HUES48 (cell line): ENCODE data around the gene PRKAR1A.
"Not testable (repeated sequence)": the region's sequence is repeated elsewhere in the genome, so short reads cannot be mapped to it uniquely, and the experiment has no call there.

ENCODE experiments used
- H3K27ac ChIP-seq: one replicate; pipeline ENCODE4 v1.7.0; 2013; ENCODE audit warnings: low read depth, low read length, inconsistent platforms
- H3K27me3 ChIP-seq: 2 replicates; pipeline ENCODE4 v1.6.1; 2013; ENCODE audit warnings: mild to moderate bottlenecking, low read length; ENCODE audit not compliant: control insufficient read depth, insufficient read depth
- H3K36me3 ChIP-seq: 2 replicates; pipeline ENCODE4 v1.6.1; 2013; ENCODE audit warnings: low read length; ENCODE audit not compliant: control insufficient read depth, insufficient read depth
- H3K4me1 ChIP-seq: 2 replicates; pipeline ENCODE4 v1.6.1; 2013; ENCODE audit warnings: mild to moderate bottlenecking, low read length; ENCODE audit not compliant: control insufficient read depth, insufficient read depth
- H3K4me3 ChIP-seq: 2 replicates; pipeline ENCODE4 v1.5.1; 2013; ENCODE audit warnings: mild to moderate bottlenecking, low read depth, low read length
- H3K9ac ChIP-seq: 2 replicates; pipeline ENCODE4 v1.6.1; 2013; ENCODE audit warnings: mild to moderate bottlenecking, low read depth, low read length, moderate library complexity
- H3K9me3 ChIP-seq: 2 replicates; pipeline ENCODE4 v1.6.1; 2013; ENCODE audit warnings: low read length; ENCODE audit not compliant: control insufficient read depth, insufficient read depth

Gene PRKAR1A

GRCh38 chr17:68492394-68493054 is 19.7 kb upstream of the PRKAR1A start:
- H3K9ac ChIP-seq, H3K4me1 ChIP-seq, H3K9me3 ChIP-seq, H3K36me3 ChIP-seq, H3K27ac ChIP-seq, H3K4me3 ChIP-seq, H3K27me3 ChIP-seq: not testable (repeated sequence)

GRCh38 chr17:68495081-68495480 is 17.1 kb upstream of the PRKAR1A start:
- Histone ChIP-seq H3K4me3 (no peak overlapping the region), H3K9ac (no peak overlapping the region), H3K9me3 (no peaks in the 10 kb centered on the region; the same call in 1 of the 2 replicates), H3K27ac (no peak overlapping the region), H3K36me3 (no peaks in the 10 kb centered on the region), H3K27me3 (no peaks in the 10 kb centered on the region), H3K4me1 (no peaks in the 10 kb centered on the region; the same call in 1 of the 2 replicates)

GRCh38 chr17:68497885-68498319 is 14.3 kb upstream of the PRKAR1A start:
- Histone ChIP-seq H3K9me3 (no peaks in the 10 kb centered on the region; the same call in 1 of the 2 replicates), H3K36me3 (no peaks in the 10 kb centered on the region), H3K27ac (no peak overlapping the region), H3K4me1 (no peaks in the 10 kb centered on the region; the same call in 1 of the 2 replicates), H3K4me3 (no peak overlapping the region), H3K9ac (no peak overlapping the region), H3K27me3 (no peaks in the 10 kb centered on the region)

- H3K27ac ChIP-seq: no peak overlapping the region
These were observed 13.5 kb upstream of the PRKAR1A start for GRCh38 chr17:68498479-68499326.

GRCh38 chr17:68499587-68499986 is 12.6 kb upstream of the PRKAR1A start:
- H3K36me3 ChIP-seq: no peaks in the 10 kb centered on the region
- H3K9ac ChIP-seq: no peak overlapping the region
- H3K27me3 ChIP-seq: no peaks in the 10 kb centered on the region
- H3K4me1 ChIP-seq: no peaks in the 10 kb centered on the region; the same call in 1 of the 2 replicates
- no peak overlapping the region for H3K4me3 ChIP-seq
- no peak overlapping the region for H3K27ac ChIP-seq
- H3K9me3 ChIP-seq: no peaks in the 10 kb centered on the region; the same call in 1 of the 2 replicates

More at GRCh38 chr17:68498479-68499326, 13.5 kb upstream of the PRKAR1A start:
- Histone ChIP-seq H3K4me3 (no peak overlapping the region), H3K36me3 (no peaks in the 10 kb centered on the region), H3K27me3 (no peaks in the 10 kb centered on the region), H3K9me3 (no peaks in the 10 kb centered on the region; the same call in 1 of the 2 replicates), H3K4me1 (no peaks in the 10 kb centered on the region; the same call in 1 of the 2 replicates), H3K9ac (no peak overlapping the region)

DNA sequence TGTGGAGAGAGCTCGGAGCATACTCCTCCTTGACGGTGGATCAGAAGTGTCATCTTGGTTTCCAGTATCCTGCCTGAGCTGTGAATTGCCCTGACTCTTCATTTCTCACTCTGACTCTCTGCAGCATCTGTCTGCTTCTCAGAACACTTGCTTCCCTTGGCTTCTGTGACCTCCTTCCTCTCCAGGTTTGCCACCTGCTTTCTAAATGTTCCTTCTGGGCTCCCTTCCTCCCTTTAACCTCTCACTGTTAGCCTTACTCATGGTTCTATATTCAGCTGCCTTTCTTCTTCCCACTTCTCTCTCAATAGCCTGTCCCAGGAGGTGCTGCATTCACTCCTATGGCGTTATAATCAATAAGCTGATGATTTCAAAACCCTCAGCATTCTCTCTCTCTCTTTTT is 11.2 kb upstream of the PRKAR1A start:
- no peak overlapping the region for H3K9ac ChIP-seq
- H3K4me1 ChIP-seq: no peaks in the 10 kb centered on the region; the same call in 1 of the 2 replicates
- H3K27ac ChIP-seq: no peak overlapping the region

GRCh38 chr17:68505951-68506350 is 6.3 kb upstream of the PRKAR1A start:
- Histone ChIP-seq H3K4me3 (no peak overlapping the region), H3K27ac (no peak overlapping the region), H3K36me3 (no peaks in the 10 kb centered on the region), H3K4me1 (peaks cover under 1% of the 10 kb centered on the region), H3K9me3 (no peaks in the 10 kb centered on the region), H3K27me3 (no peaks in the 10 kb centered on the region), H3K9ac (no peak overlapping the region)

More for the DNA sequence above, 11.2 kb upstream of the PRKAR1A start:
- H3K4me3 ChIP-seq: no peak overlapping the region
- H3K9me3 ChIP-seq: no peaks in the 10 kb centered on the region; the same call in 1 of the 2 replicates
- H3K27me3 ChIP-seq: no peaks in the 10 kb centered on the region
- H3K36me3 ChIP-seq: no peaks in the 10 kb centered on the region

- H3K27me3 ChIP-seq: no peaks in the 10 kb centered on the region
- H3K4me1 ChIP-seq: peaks cover 4% of the 10 kb centered on the region
- H3K9me3 ChIP-seq: no peaks in the 10 kb centered on the region
- H3K36me3 ChIP-seq: no peaks in the 10 kb centered on the region
- H3K4me3 ChIP-seq: no peak overlapping the region
- H3K9ac ChIP-seq: no peak overlapping the region
- H3K27ac ChIP-seq: peak overlapping the region; percentile 22
These were observed 4.7 kb upstream of the PRKAR1A start for GRCh38 chr17:68507576-68507975.

DNA sequence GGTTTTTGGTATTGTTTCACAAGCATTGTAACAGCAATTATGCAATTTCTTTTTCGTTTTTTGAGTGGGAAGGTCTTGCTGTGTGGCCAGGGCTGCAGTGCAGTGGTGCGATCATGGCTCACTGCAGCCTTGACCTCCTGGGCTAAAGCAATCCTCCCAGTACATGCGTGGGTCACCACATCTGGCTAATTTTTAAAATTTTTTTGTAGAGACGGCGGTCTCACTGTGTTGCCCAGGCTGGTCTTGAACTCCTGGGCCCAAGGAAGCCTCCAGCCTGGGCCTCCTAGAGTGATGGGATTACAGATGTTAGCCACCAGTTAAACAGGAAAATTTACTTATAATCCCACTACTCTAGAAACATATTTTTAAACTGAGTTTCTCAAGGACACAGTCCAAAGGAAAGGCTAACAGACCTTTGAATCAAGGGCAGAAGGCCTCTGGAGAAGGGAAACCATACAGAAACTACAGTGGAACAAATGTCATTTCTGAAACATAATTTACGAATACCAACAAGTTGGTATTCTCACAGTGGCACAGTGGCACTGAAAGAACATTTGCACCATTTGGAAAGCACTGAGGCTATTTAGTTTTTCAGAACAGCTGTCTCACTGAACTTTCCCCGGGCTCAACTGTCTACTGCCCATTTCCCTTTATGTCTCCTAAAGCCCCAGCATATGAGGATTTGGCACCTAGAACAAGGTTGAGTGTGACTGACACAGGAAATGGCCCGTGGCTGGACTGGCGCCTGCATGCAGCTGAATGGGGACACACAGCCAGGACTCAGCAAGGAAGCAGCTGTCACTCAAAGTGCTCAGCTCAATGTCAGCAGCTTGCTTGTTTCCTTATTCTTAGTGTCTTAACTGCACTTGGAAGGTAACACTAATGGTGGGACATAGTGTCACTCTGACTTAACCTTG is 2.8 kb upstream of the PRKAR1A start:
- no peaks in the 10 kb centered on the region for H3K9me3 ChIP-seq
- H3K9ac ChIP-seq: no peak overlapping the region
- H3K4me1 ChIP-seq: peaks cover 13% of the 10 kb centered on the region
- no peaks in the 10 kb centered on the region for H3K36me3 ChIP-seq
- no peak overlapping the region for H3K4me3 ChIP-seq
- no peaks in the 10 kb centered on the region for H3K27me3 ChIP-seq
- no peak overlapping the region for H3K27ac ChIP-seq

DNA sequence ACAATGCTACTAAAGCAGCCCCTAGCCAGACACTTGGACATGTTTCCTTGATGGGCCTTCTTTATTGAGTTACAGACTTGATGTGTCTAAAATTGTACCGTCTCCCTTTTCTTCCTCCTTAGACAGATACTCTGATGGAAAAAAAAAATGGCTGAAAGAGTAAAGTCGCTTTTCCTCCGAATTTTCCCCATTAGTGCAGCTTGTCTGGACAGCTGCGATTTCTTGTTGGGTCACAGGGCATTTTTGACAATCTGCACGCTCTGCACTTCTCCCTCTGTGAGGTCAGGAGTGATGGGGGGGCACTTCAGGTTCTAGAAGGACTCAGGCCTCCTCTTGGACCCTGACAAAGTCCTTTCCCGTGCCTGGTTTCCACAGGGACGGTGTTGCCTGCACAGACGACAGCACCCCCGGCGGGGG is 968 bp upstream of the PRKAR1A start:
- H3K9me3 ChIP-seq: no peaks in the 10 kb centered on the region
- H3K27me3 ChIP-seq: no peaks in the 10 kb centered on the region
- H3K27ac ChIP-seq: peak overlapping the region; percentile 98
- peaks cover 20% of the 10 kb centered on the region for H3K4me1 ChIP-seq
- H3K36me3 ChIP-seq: peaks cover 15% of the 10 kb centered on the region
- H3K9ac ChIP-seq: peak overlapping the region; percentile 81
- H3K4me3 ChIP-seq: peak overlapping the region; percentile 87
